Measurements from ENCODE around the gene SPEF2. TPM values are rescaled to one million over a fixed set of nuclear protein-coding genes. Genes with fewer than 3 reads are reported as not detected.

The SPEF2 gene
- total and polyA plus RNA-seq, 2 of the 13 experiments (the other 11 are each of a cell fraction or from before 2014, with no cell fraction given) = 1.5 to 2.3 TPM

GRCh38 chr5:35847491-35847890 lies 229.8 kb downstream of the SPEF2 start:
- peaks cover 40% of the 10 kb centered on the region for H3K9me3 ChIP-seq (ENCODE audit: low read length)
- no peak for FAIRE-seq
- no peaks in the 10 kb centered on the region for H3K36me3 ChIP-seq (replicated peaks in 1 of 2; ENCODE audit: control insufficient read depth in 1 of 2, insufficient read depth in 2 of 2, low read length in 2 of 2)
- DNase-seq (ENCODE audit: low spot score) = no peak
- ChIA-PET POLR2A (no interaction called here), CTCF (ENCODE audit: low intra/inter-chr PET ratio, low total read pairs) (no interaction called here)
- no TSS peak for BruUV-seq (replicated peaks)
- H3K9ac ChIP-seq (ENCODE audit: insufficient read depth, low read depth, low read length) = no peak overlapping the region
- no peak overlapping the region for H3K4me3 ChIP-seq (replicated peaks in 1 of 3; ENCODE audit: insufficient read depth in 1 of 3, low read depth in 2 of 3, low read length in 3 of 3)
- TF ChIP-seq REPIN1 (CRISPR knock-in tag; IDR thresholded peaks at IDR 0.05; ENCODE audit: borderline replicate concordance, low read depth) (no peak), MTA3 (CRISPR knock-in tag; IDR thresholded peaks at IDR 0.05) (no peak), ZNF766 (CRISPR knock-in tag; IDR thresholded peaks at IDR 0.05; ENCODE audit: borderline replicate concordance) (no peak)
- no peaks in the 10 kb centered on the region for H3K79me2 ChIP-seq (ENCODE audit: insufficient read depth, low read length)
- H3K4me1 ChIP-seq (ENCODE audit: insufficient read depth, low read length) = no peaks in the 10 kb centered on the region
- H3K27me3 ChIP-seq (ENCODE audit: control insufficient read depth in 1 of 2, insufficient read depth in 2 of 2, low read length in 2 of 2) = no peaks in the 10 kb centered on the region
- no peaks in the 10 kb centered on the region for H4K20me1 ChIP-seq (ENCODE audit: insufficient read depth, low read length)
- ATAC-seq = no peak
- intact Hi-C loops (cut with micrococcal nuclease; ENCODE audit: unreplicated experiment) = no loop called here
- H2AFZ ChIP-seq (ENCODE audit: low read length) = no peak overlapping the region
- H3K4me2 ChIP-seq (ENCODE audit: low read depth, low read length) = no peak overlapping the region
- in situ Hi-C loops (cut with HindIII; ENCODE audit: extremely low pct_ligation_motif_present, low pct_unique_long_range_greater_than_20kb) = no loop called here
- H3K27ac ChIP-seq (ENCODE audit: extremely low read length, insufficient read depth, low read length) = no peak overlapping the region

- Histone ChIP-seq H3K27ac (ENCODE audit: extremely low read length, insufficient read depth, low read length) (no peak overlapping the region), H3K79me2 (ENCODE audit: insufficient read depth, low read length) (no peaks in the 10 kb centered on the region), H3K9ac (ENCODE audit: insufficient read depth, low read depth, low read length) (no peak overlapping the region), H3K27me3 (ENCODE audit: control insufficient read depth in 1 of 2, insufficient read depth in 2 of 2, low read length in 2 of 2) (no peaks in the 10 kb centered on the region), H2AFZ (ENCODE audit: low read length) (no peak overlapping the region), H3K4me1 (ENCODE audit: insufficient read depth, low read length) (no peaks in the 10 kb centered on the region), H3K4me3 (replicated peaks in 1 of 3; ENCODE audit: insufficient read depth in 1 of 3, low read depth in 2 of 3, low read length in 3 of 3) (no peak overlapping the region), H3K36me3 (replicated peaks in 1 of 2; ENCODE audit: control insufficient read depth in 1 of 2, insufficient read depth in 2 of 2, low read length in 2 of 2) (no peaks in the 10 kb centered on the region), H3K4me2 (ENCODE audit: low read depth, low read length) (no peak overlapping the region), H3K9me3 (ENCODE audit: low read length) (peaks cover 40% of the 10 kb centered on the region), H4K20me1 (ENCODE audit: insufficient read depth, low read length) (no peaks in the 10 kb centered on the region)
- ChIA-PET POLR2A (no interaction called here), CTCF (ENCODE audit: low intra/inter-chr PET ratio, low total read pairs) (no interaction called here)
- ATAC-seq (no peak), FAIRE-seq (no peak), DNase-seq (ENCODE audit: low spot score) (no peak)
- in situ Hi-C loops (cut with HindIII; ENCODE audit: extremely low pct_ligation_motif_present, low pct_unique_long_range_greater_than_20kb) (no loop called here), intact Hi-C loops (cut with micrococcal nuclease; ENCODE audit: unreplicated experiment) (no loop called here)
- no TSS peak for BruUV-seq (replicated peaks)
- 0% methylated on average over 3 of the region's 3 CpGs for WGBS (ENCODE audit: low lambda C conversion rate)
- TF ChIP-seq ZBTB26 (CRISPR knock-in tag; IDR thresholded peaks at IDR 0.05; ENCODE audit: borderline replicate concordance) = no peak
- TF ChIP-seq ELF4 (CRISPR knock-in tag; IDR thresholded peaks at IDR 0.05; ENCODE audit: borderline replicate concordance) = no peak
- no peak for TF ChIP-seq YEATS2 (CRISPR knock-in tag; IDR thresholded peaks at IDR 0.05; ENCODE audit: borderline replicate concordance)
- TF ChIP-seq ZNF703 (CRISPR knock-in tag; IDR thresholded peaks at IDR 0.05; ENCODE audit: borderline replicate concordance) = no peak
- TF ChIP-seq YY1 (IDR thresholded peaks at IDR 0.05; ENCODE audit: insufficient read depth, insufficient replicate concordance, low read depth, low read length) = no peak
- TF ChIP-seq GMEB2 (CRISPR knock-in tag; IDR thresholded peaks at IDR 0.05; ENCODE audit: low read depth) = no peak
- no peak for TF ChIP-seq HNF4A (CRISPR knock-in tag; IDR thresholded peaks at IDR 0.05)
- TF ChIP-seq ZKSCAN5 (CRISPR knock-in tag; IDR thresholded peaks at IDR 0.05) = no peak
- TF ChIP-seq MLXIP (CRISPR knock-in tag; IDR thresholded peaks at IDR 0.05; ENCODE audit: borderline replicate concordance) = no peak
- no peak for TF ChIP-seq ADNP (CRISPR knock-in tag; IDR thresholded peaks at IDR 0.05)
- TF ChIP-seq NPAS2 (CRISPR knock-in tag; IDR thresholded peaks at IDR 0.05; ENCODE audit: borderline replicate concordance) = no peak
Observed at GRCh38 chr5:35847961-35848360, 230.3 kb downstream of the SPEF2 start.
